HG03025 (cell line): ENCODE measurements around the gene TLX2.

Experiments
- ATAC-seq: cut with Tn5 transposase; IDR thresholded peaks from one replicate; pipeline ENCODE4 v1.9.1; 2021; ENCODE audit warnings: mild to moderate bottlenecking, moderate library complexity; ENCODE audit not compliant: unreplicated experiment, low FRiP score

TLX2 gene

GRCh38 chr2:74496997-74497776 is 17.1 kb upstream of the TLX2 start:
- no peak for ATAC-seq

GRCh38 chr2:74497777-74498499 is 16.3 kb upstream of the TLX2 start:
- ATAC-seq: no peak

DNA sequence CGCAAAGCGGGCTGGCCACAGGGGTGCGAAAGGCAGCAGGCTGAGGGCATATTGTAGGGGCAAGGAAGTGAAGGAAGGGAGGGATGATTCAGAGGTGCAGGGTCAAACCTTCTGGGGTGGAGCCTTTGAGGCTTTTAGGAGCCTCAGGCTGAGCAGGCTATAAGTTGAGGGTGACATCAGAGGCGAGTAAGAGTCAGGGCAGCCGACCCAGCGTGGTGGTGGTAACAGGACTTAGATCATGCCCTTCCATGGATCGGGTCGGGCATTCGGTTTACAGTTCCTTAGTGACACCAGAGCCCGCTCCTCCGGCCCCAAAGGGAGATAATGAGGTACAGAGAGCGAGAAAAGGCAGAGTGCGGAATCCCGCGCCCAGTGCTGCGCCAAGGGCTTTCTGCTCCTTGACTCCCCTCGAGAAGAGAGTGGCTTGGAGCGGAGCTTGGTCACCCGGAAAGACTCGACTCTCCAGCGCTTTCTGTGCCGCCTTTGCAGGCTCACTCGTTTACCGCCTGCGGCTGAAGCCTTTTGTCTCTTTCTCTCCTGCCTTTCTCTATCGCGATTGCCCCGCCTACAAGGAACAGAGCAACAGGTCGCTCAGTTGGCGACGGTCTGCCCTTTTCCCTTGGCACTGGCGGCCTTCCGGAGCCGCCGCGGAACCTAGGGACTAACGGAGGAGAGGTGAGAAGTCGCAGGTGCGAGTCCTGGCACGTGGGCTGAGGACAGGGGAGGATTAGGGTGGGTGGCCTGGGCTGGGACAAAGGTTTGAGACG is 15.6 kb upstream of the TLX2 start:
- no peak for ATAC-seq

- ATAC-seq: no peak
Observed at GRCh38 chr2:74499267-74499939, 14.8 kb upstream of the TLX2 start, which contains the start of gene LBX2. TSS of gene LBX2 (minus strand) at chr2:74499603. CDS start at chr2:74499537, 66 bp downstream.

- ATAC-seq: no peak
Observed at GRCh38 chr2:74499940-74500577, 14.2 kb upstream of the TLX2 start.

- no peak for ATAC-seq
Observed at GRCh38 chr2:74500578-74500946, 13.7 kb upstream of the TLX2 start.

GRCh38 chr2:74501335-74502071 is 12.7 kb upstream of the TLX2 start:
- ATAC-seq: no peak

GRCh38 chr2:74502147-74502719 is 12.0 kb upstream of the TLX2 start:
- no peak for ATAC-seq

DNA sequence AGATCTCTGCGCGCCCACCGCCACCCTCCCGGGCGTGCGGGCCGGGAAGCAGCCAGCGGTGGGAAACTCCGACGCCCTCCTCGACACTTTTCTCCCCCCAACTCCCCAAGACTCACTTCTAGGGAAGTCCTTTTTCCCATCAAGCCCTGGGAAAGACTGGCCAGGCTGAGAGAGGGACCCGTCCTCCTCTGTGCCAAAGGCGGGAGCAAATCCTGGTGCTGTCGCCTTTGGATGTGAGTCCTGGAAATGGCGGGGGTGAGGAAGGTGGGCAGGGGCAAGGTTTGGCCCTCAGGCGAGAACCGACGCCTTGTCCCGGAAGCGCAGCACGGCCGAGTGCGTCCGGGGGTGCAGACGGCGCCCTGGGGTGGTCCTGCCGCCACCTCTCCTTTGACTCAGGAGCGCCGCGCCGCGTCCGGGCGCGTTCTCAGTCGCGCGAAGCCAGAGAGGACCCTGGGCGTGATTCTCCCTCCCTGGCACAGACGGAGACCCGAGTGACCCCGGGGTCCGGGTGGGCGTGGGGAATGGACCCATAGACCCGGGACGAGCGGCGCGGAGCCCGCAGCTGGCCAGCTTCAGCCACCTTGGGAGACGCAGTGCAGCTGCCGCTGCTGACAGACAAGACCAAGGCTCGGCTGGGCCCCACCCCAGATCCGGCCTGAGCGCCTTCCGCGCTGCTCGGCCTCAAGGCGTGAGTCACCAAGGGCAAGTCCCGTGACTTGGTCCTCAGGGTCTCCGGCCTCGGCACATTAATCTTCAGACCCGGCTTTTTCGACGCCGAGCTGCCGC is 11.3 kb upstream of the TLX2 start:
- no peak for ATAC-seq

GRCh38 chr2:74503506-74504475 is 10.5 kb upstream of the TLX2 start:
- no peak for ATAC-seq

- ATAC-seq: no peak
Observed at GRCh38 chr2:74504591-74504990, 9.7 kb upstream of the TLX2 start.

DNA sequence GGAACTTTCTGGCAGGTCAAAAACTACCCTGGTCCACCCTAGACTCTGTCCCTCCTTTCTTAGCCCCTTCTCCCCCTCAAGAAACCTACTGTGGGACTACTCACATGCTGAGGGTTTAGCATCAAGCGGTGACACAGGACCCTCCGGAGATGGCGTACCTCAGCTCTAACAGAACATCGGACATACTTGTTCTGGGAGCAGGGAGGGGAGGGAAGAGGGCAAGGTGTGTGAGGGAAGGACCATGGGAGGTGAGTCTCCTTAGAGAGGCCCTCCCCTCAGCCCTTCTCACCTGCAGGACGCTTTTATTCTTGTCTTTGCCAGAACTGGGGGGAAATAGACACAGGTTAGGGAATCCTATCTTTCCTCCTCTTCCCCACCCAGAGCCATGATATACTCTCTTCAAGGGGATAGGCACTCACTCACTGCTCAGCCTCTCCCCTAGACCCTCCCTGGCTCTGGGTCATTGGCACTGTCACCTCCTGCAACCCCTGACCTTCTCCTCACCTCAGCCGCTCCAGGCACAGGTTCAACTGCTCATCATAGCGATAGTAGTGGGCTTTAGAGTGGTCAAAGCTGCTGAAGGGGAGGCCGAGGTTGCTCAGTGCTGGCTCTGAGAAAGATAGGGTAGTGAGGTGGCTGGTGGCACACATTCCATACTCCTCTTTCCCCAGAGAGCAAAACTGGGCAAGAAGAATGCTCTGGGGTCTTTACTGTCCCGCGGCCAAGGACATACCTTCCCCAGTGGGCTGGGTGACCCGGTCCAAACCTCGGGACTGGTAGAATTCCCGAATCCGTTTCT is 8.6 kb upstream of the TLX2 start:
- no peak for ATAC-seq

DNA sequence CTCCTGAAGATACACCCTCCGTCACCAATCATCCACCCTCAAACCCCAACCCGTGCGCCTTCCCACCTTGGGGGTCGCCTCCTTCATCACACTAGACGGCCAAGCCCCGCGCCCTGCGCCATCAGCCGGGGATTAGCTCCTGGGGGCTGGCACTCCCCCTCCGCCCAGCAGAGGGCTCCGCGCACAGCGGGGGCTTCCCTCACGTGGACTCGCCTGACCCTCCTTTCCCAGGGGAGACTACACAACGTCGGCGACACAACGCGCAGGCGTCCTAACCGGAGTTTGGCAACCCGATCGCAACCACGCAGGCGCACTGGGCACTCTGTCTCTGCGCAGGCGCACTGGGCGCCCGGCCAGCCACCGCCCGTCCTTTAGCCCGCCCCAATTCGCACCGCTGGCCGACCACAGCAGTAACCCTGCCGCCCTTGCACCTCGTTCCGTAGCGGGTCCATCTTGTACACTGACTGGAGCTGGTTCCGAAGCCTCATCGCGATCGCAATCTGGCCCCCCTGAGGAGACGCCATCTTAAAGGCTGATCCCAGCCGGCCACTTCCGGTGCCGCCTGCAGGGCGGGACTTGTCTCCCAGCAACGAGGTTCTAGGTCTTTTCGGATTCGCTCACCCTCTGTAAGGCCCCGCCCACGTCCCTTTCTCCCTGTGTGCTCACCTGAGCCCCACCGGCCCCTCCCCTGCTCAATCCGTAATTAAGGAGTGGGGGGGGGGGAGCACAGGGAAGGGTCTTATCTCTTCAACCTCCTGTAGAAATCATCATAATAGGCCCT is 6.9 kb upstream of the TLX2 start, which contains the start of gene PCGF1:
Gene PCGF1 (minus strand): TSS at position 551 of the 781 bp plus-strand sequence. CDS start 27 bp downstream, at position 524.
- ATAC-seq: peak; percentile 93

DNA sequence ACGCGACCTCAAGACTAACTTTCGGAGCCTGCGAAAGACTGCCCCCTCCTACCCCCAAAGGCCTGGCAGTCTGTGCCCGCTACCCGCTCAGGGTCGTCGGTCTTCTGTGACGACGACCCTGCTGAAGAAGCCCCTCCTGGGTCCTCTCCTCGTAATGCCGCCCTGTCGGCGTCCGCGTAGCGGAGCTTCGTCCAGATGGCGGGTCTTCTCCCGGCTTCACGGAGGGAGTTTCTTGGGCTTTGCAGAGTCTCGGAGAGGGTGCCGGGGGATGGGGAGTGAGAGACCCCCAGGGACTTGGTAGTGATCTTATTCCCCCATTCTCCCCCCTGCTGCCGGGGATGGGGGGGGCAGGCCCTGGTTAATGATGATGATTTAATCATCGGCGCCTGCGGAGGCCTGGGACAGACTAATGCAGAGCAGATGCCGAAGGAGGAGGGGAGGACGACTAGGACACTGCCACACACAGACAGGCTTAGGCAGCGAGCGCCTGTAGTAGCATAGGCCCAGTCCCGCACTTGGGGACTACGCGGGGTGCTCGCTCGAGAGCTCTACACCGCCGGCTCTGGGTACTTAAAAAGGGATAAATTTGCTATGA is 6.2 kb upstream of the TLX2 start:
- ATAC-seq: peak; percentile 11

- ATAC-seq: no peak
Observed at GRCh38 chr2:74510272-74510671, 4.0 kb upstream of the TLX2 start.
